H9 (cell line): ENCODE results near the gene SNPH. TPM values are rescaled to one million over a fixed set of nuclear protein-coding genes. Genes with fewer than 3 reads are reported as not detected.

ENCODE experiments used
- DNase-seq: peaks from one replicate; pipeline ENCODE4 v3.0.0-alpha.2; 2017
- H2AFZ ChIP-seq: one replicate; pipeline ENCODE4 v1.6.1; 2013; ENCODE audit warnings: mild to moderate bottlenecking, low read length, control low read depth, moderate library complexity
- H2AK5ac ChIP-seq: 2 replicates; pipeline ENCODE4 v1.6.1; 2013; ENCODE audit warnings: low read length, control low read depth, mixed read lengths; ENCODE audit not compliant: insufficient read length
- H2BK120ac ChIP-seq: one replicate; pipeline ENCODE4 v1.6.1; 2013; ENCODE audit warnings: low read depth, mild to moderate bottlenecking, low read length, control low read depth, inconsistent platforms; ENCODE audit not compliant: poor library complexity, severe bottlenecking
- H2BK12ac ChIP-seq: 2 replicates; pipeline ENCODE4 v1.6.1; 2013; ENCODE audit warnings: low read length, control low read depth, mixed read lengths, low read depth; ENCODE audit not compliant: insufficient read length
- H2BK15ac ChIP-seq: 2 replicates; pipeline ENCODE4 v1.6.1; 2013; ENCODE audit warnings: low read depth, low read length, control low read depth
- H2BK20ac ChIP-seq: one replicate; pipeline ENCODE4 v1.6.1; 2013; ENCODE audit warnings: low read depth, mild to moderate bottlenecking, low read length, control low read depth, inconsistent platforms; ENCODE audit not compliant: poor library complexity, severe bottlenecking
- H2BK5ac ChIP-seq: 2 replicates; pipeline ENCODE4 v1.6.1; 2013; ENCODE audit warnings: low read length, control low read depth, mixed read lengths; ENCODE audit not compliant: insufficient read length
- H3K14ac ChIP-seq: 2 replicates; pipeline ENCODE4 v1.6.1; 2013; ENCODE audit warnings: low read length, control low read depth; ENCODE audit not compliant: insufficient read depth
- H3K18ac ChIP-seq: 2 replicates; pipeline ENCODE4 v1.6.1; 2013; ENCODE audit warnings: low read depth, mild to moderate bottlenecking, mixed read lengths, low read length, control low read depth; ENCODE audit not compliant: insufficient read length
- H3K23ac ChIP-seq: 2 replicates; pipeline ENCODE4 v1.6.1; 2013; ENCODE audit warnings: low read length, control low read depth, mixed read lengths, low read depth; ENCODE audit not compliant: insufficient read length
- H3K23me2 ChIP-seq: 2 replicates; pipeline ENCODE4 v1.6.1; 2013; ENCODE audit warnings: low read depth, mild to moderate bottlenecking, mixed read lengths, low read length, control low read depth; ENCODE audit not compliant: insufficient read length, poor library complexity, severe bottlenecking
- H3K27ac ChIP-seq: 2 replicates; pipeline ENCODE4 v1.5.1; 2013; ENCODE audit warnings: low read length, control low read depth, mixed read lengths, low read depth; ENCODE audit not compliant: insufficient read length
- H3K27me3 ChIP-seq: 2 replicates; pipeline ENCODE4 v1.6.1; 2013; ENCODE audit warnings: low read length, control low read depth, inconsistent platforms; ENCODE audit not compliant: insufficient read depth
- H3K4ac ChIP-seq: 2 replicates; pipeline ENCODE4 v1.6.1; 2013; ENCODE audit warnings: low read depth, mild to moderate bottlenecking, control low read depth, inconsistent platforms, low read length, moderate library complexity
- H3K4me1 ChIP-seq: 2 replicates; pipeline ENCODE4 v1.6.1; 2013; ENCODE audit warnings: low read length, control low read depth, inconsistent platforms; ENCODE audit not compliant: insufficient read depth
- H3K4me2 ChIP-seq: 2 replicates; pipeline ENCODE4 v1.6.1; 2013; ENCODE audit warnings: low read length, control low read depth, mixed read lengths; ENCODE audit not compliant: insufficient read length, insufficient read depth
- H3K56ac ChIP-seq: 2 replicates; pipeline ENCODE4 v1.6.1; 2013; ENCODE audit warnings: low read depth, mild to moderate bottlenecking, mixed read lengths, low read length, control low read depth; ENCODE audit not compliant: insufficient read length
- H3K79me1 ChIP-seq: 2 replicates; pipeline ENCODE4 v1.6.1; 2013; ENCODE audit warnings: low read depth, mild to moderate bottlenecking, moderate library complexity, low read length, control low read depth, inconsistent platforms; ENCODE audit not compliant: insufficient read depth, poor library complexity, severe bottlenecking
- H3K79me2 ChIP-seq: 2 replicates; pipeline ENCODE4 v1.6.1; 2013; ENCODE audit warnings: low read length, control low read depth, inconsistent platforms; ENCODE audit not compliant: insufficient read depth
- H3K9ac ChIP-seq: 2 replicates; pipeline ENCODE4 v1.6.1; 2013; ENCODE audit warnings: low read length, control low read depth, mixed read lengths; ENCODE audit not compliant: insufficient read length; ENCODE audit errors: extremely low read depth
- H3K9me3 ChIP-seq: one replicate; pipeline ENCODE4 v1.6.1; 2013; ENCODE audit warnings: low read depth, low read length, inconsistent platforms; ENCODE audit not compliant: control insufficient read depth
- H3T11ph ChIP-seq: one replicate; pipeline ENCODE4 v1.6.1; 2013; ENCODE audit warnings: mild to moderate bottlenecking, low read length, control low read depth, inconsistent platforms
- H4K20me1 ChIP-seq: one replicate; pipeline ENCODE4 v1.6.1; 2013; ENCODE audit not compliant: control insufficient read depth, insufficient read length, insufficient read depth
- H4K5ac ChIP-seq: 2 replicates; pipeline ENCODE4 v1.6.1; 2013; ENCODE audit warnings: low read depth, mild to moderate bottlenecking, mixed read lengths, low read length, control low read depth; ENCODE audit not compliant: insufficient read length
- H4K8ac ChIP-seq: replicated peaks from 2 replicates; pipeline ENCODE4 v1.6.1; 2013; ENCODE audit warnings: low read length, control low read depth, mixed read lengths, low read depth; ENCODE audit not compliant: insufficient read length
- H4K91ac ChIP-seq: 2 replicates; pipeline ENCODE4 v1.6.1; 2013; ENCODE audit warnings: low read depth, mild to moderate bottlenecking, moderate library complexity, mixed read lengths, low read length, control low read depth; ENCODE audit not compliant: insufficient read length
- H3K27ac Mint-ChIP-seq, 3 experiments: 2 replicates in 2 of 3; 3 replicates in 1 of 3; pipeline ENCODE4 v1.8.0; 2020 to 2021; ENCODE audit warnings: mixed read lengths in 3 of 3, mild to moderate bottlenecking in 1 of 3, moderate library complexity in 1 of 3
- H3K27me3 Mint-ChIP-seq: 2 replicates; pipeline ENCODE4 v1.8.0; 2021; ENCODE audit warnings: low read depth, mild to moderate bottlenecking, moderate library complexity, mixed read lengths
- H3K36me3 Mint-ChIP-seq, 3 experiments: 2 replicates in 2 of 3; 3 replicates in 1 of 3; pipeline ENCODE4 v1.8.0; 2020 to 2021; ENCODE audit warnings: low read depth in 3 of 3, mixed read lengths in 3 of 3; ENCODE audit not compliant: insufficient read depth in 1 of 3
- H3K4me1 Mint-ChIP-seq, 2 experiments: 2 replicates each; pipeline ENCODE4 v1.8.0; 2020; ENCODE audit warnings: mixed read lengths in 2 of 2
- H3K4me3 Mint-ChIP-seq, 2 experiments: 2 replicates in 1 of 2; 3 replicates in 1 of 2; pipeline ENCODE4 v1.8.0; 2020 to 2021; ENCODE audit warnings: mild to moderate bottlenecking in 2 of 2, mixed read lengths in 2 of 2, moderate library complexity in 1 of 2
- H3K9me3 Mint-ChIP-seq, 2 experiments: 2 replicates in 1 of 2; 3 replicates in 1 of 2; pipeline ENCODE4 v1.8.0; 2020; ENCODE audit warnings: mild to moderate bottlenecking in 2 of 2, mixed read lengths in 2 of 2, moderate library complexity in 1 of 2
- WGBS: extraction: QIAGEN DNeasy Blood & Tissue Kit; methylation state at CpG from one replicate; pipeline ENCODE4 v1.1.7; 2013; ENCODE audit warnings: missing lambda C conversion rate, low lambda C conversion rate, mixed read lengths; ENCODE audit not compliant: insufficient read length; ENCODE audit errors: extremely low coverage; 5-methylcytosine and 5-hydroxymethylcytosine counted together
- total RNA-seq: library from RNA; stranded (reverse); gene quantifications from 2 replicates; pipeline ENCODE4 v1.2.1, GENCODE V29; 2021
- TF ChIP-seq, protein P1 (sequence below): fragments of 200-600 bp; sonication (generic); conservative IDR thresholded peaks from 3 replicates; pipeline ENCODE4 v1.8.0; 2021; ENCODE audit warnings: antibody characterized with exemption, mild to moderate bottlenecking

Gene SNPH
- total RNA-seq, 1 experiment from 2014 or later, result 1.8 TPM

- no peak overlapping the region for H4K8ac ChIP-seq
- H3K23ac ChIP-seq, result no peak overlapping the region
- H3K4me2 ChIP-seq, result no peak overlapping the region
- no peak overlapping the region for H3K18ac ChIP-seq
- H3K79me2 ChIP-seq, result no peaks in the 10 kb centered on the region
- H2BK5ac ChIP-seq, result no peak overlapping the region
- H2AK5ac ChIP-seq, result no peak overlapping the region
- no peaks in the 10 kb centered on the region for H3K9me3 ChIP-seq
- Mint-ChIP-seq H3K36me3 (no peaks in the 10 kb centered on the region; a peak in 1 of 7 replicates), H3K27me3 (peaks cover 9% of the 10 kb centered on the region), H3K9me3 (no peaks in the 10 kb centered on the region), H3K4me3 (no peak overlapping the region), H3K27ac (no peak overlapping the region), H3K4me1 (no peaks in the 10 kb centered on the region)
- H2AFZ ChIP-seq, result no peak overlapping the region
- no peak overlapping the region for H2BK15ac ChIP-seq
- no peak for DNase-seq
- no peak overlapping the region for H4K91ac ChIP-seq
- H2BK20ac ChIP-seq, result no peak overlapping the region
- H3K56ac ChIP-seq, result no peak overlapping the region
- WGBS, result no CpG with 5 or more reads among the region's 1 CpG
- H3K14ac ChIP-seq, result no peak overlapping the region
- H3T11ph ChIP-seq, result no peak overlapping the region
- H3K27me3 ChIP-seq, result no peaks in the 10 kb centered on the region
- TF ChIP-seq, protein P1, sequence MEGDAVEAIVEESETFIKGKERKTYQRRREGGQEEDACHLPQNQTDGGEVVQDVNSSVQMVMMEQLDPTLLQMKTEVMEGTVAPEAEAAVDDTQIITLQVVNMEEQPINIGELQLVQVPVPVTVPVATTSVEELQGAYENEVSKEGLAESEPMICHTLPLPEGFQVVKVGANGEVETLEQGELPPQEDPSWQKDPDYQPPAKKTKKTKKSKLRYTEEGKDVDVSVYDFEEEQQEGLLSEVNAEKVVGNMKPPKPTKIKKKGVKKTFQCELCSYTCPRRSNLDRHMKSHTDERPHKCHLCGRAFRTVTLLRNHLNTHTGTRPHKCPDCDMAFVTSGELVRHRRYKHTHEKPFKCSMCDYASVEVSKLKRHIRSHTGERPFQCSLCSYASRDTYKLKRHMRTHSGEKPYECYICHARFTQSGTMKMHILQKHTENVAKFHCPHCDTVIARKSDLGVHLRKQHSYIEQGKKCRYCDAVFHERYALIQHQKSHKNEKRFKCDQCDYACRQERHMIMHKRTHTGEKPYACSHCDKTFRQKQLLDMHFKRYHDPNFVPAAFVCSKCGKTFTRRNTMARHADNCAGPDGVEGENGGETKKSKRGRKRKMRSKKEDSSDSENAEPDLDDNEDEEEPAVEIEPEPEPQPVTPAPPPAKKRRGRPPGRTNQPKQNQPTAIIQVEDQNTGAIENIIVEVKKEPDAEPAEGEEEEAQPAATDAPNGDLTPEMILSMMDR, result no peak
- no peak overlapping the region for H4K5ac ChIP-seq
- no peak overlapping the region for H2BK12ac ChIP-seq
- no peak overlapping the region for H3K27ac ChIP-seq
- no peaks in the 10 kb centered on the region for H3K79me1 ChIP-seq
- H3K4ac ChIP-seq, result no peak overlapping the region
- no peaks in the 10 kb centered on the region for H3K23me2 ChIP-seq
- no peak overlapping the region for H3K9ac ChIP-seq
- no peak overlapping the region for H2BK120ac ChIP-seq
- H3K4me1 ChIP-seq, result no peaks in the 10 kb centered on the region
- H4K20me1 ChIP-seq, result no peaks in the 10 kb centered on the region
Measured at GRCh38 chr20:1292620-1293019, 26.5 kb downstream of the SNPH start.
